ENCODE measurements around the gene PDE11A. TPM values are rescaled to one million over a fixed set of nuclear protein-coding genes. Genes with fewer than 3 reads are reported as not detected.

PDE11A gene
- total RNA-seq, 1 donor from 2014 or later: 1.2 TPM

GRCh38 chr2:177727577-177728398 lies 344.8 kb downstream of the PDE11A start:
- TF ChIP-seq, protein P1, sequence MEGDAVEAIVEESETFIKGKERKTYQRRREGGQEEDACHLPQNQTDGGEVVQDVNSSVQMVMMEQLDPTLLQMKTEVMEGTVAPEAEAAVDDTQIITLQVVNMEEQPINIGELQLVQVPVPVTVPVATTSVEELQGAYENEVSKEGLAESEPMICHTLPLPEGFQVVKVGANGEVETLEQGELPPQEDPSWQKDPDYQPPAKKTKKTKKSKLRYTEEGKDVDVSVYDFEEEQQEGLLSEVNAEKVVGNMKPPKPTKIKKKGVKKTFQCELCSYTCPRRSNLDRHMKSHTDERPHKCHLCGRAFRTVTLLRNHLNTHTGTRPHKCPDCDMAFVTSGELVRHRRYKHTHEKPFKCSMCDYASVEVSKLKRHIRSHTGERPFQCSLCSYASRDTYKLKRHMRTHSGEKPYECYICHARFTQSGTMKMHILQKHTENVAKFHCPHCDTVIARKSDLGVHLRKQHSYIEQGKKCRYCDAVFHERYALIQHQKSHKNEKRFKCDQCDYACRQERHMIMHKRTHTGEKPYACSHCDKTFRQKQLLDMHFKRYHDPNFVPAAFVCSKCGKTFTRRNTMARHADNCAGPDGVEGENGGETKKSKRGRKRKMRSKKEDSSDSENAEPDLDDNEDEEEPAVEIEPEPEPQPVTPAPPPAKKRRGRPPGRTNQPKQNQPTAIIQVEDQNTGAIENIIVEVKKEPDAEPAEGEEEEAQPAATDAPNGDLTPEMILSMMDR (conservative IDR thresholded peaks at IDR 0.05; ENCODE audit: low read depth, low read length): no peak
- DNase-seq (ENCODE audit: low read depth): no peak
- no peak overlapping the region for H3K4me3 ChIP-seq (ENCODE audit: low read depth, low read length)

- DNase-seq (ENCODE audit: low read depth): no peak
- TF ChIP-seq, protein P1 (conservative IDR thresholded peaks at IDR 0.05; ENCODE audit: low read depth, low read length): no peak
- H3K4me3 ChIP-seq (ENCODE audit: low read depth, low read length): no peak overlapping the region
Measured at GRCh38 chr2:177726931-177727348, 345.6 kb downstream of the PDE11A start.

GRCh38 chr2:177724398-177725287 lies 347.9 kb downstream of the PDE11A start:
- H3K4me3 ChIP-seq (ENCODE audit: low read depth, low read length): no peak overlapping the region
- DNase-seq (ENCODE audit: low read depth): peak; percentile 9
- TF ChIP-seq, protein P1 (conservative IDR thresholded peaks at IDR 0.05; ENCODE audit: low read depth, low read length): peak; percentile 99

DNA sequence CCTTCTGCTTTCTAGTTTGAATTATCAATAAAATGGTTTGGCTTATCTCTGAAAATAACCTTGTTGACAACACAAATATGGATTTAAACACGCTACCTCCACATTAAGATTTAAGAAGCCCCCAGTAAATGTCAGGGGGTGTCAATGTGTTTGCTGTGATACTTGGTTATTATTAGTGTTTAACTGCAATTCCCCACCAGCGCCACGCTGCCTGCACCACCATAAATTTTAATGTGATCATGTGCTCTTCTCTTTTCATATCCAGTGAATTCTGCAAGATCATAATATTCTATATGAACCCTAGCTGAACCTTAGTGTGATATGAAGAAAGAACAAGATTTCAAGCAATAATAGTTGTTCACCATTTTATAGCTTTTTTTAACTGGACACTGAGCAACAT lies 349.3 kb downstream of the PDE11A start:
- H3K4me3 ChIP-seq (ENCODE audit: low read depth, low read length): no peak overlapping the region
- DNase-seq (ENCODE audit: low read depth): no peak
- TF ChIP-seq, protein P1 (conservative IDR thresholded peaks at IDR 0.05; ENCODE audit: low read depth, low read length): no peak

GRCh38 chr2:177721818-177722567 lies 350.6 kb downstream of the PDE11A start:
- DNase-seq (ENCODE audit: low read depth): no peak
- TF ChIP-seq, protein P1 (conservative IDR thresholded peaks at IDR 0.05; ENCODE audit: low read depth, low read length): no peak
- no peak overlapping the region for H3K4me3 ChIP-seq (ENCODE audit: low read depth, low read length)

GRCh38 chr2:177721087-177721486 lies 351.5 kb downstream of the PDE11A start:
- H3K4me3 ChIP-seq (ENCODE audit: low read depth, low read length): no peak overlapping the region
- TF ChIP-seq, protein P1 (conservative IDR thresholded peaks at IDR 0.05; ENCODE audit: low read depth, low read length): no peak
- no peak for DNase-seq (ENCODE audit: low read depth)

Data from epithelial cell of proximal tubule (primary cell).